ENCODE results near the gene TADA2A.

The TADA2A gene

DNA sequence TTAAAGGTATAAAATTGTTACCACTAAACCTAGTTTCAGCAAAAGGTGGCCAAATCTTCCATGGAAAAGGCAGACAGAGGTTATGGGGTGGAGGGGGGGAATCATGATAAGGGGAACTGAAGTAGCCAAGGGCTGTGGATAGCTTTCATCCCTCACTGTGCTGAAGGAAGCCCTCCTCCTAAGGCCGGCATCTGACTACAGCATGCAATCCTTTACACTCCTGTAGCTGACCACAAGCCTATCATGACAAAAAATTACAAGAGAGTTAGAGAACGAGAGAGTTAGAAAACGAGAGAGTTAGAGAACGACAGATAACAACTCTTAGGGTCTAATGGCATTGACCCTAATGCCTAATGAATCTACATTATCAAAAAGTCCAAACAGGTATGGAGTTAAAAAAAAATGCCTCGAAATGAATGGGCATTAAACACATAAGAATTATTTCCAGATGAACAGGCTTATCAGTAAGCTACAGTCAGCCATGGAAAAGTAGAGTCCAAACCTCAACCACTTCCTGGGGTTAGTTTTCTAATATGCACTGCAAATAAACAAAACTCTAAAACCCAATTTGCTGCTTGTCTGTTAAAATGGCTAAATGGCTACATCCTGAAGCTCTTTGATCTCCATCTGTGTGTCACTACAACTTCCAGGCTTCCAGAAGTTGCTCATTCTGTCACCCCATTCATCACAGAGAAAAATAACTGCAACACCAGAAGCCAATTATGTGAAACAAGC lies 112.7 kb downstream of the TADA2A start:
- Histone ChIP-seq H3K9me3 (ENCODE audit: low read length) (no peaks in the 10 kb centered on the region), H3K27me3 (ENCODE audit: control insufficient read depth in 1 of 2, insufficient read depth in 2 of 2, low read length in 2 of 2) (no peaks in the 10 kb centered on the region), H3K4me3 (ENCODE audit: low read depth in 1 of 2, low read length in 2 of 2) (no peak overlapping the region), H3K36me3 (ENCODE audit: insufficient read depth, low read length) (peaks cover 49% of the 10 kb centered on the region), H3K9ac (ENCODE audit: low read length) (no peak overlapping the region), H3K4me1 (ENCODE audit: insufficient read depth, low read length) (no peaks in the 10 kb centered on the region), H3K27ac (ENCODE audit: low read depth, low read length) (no peak overlapping the region)

DNA sequence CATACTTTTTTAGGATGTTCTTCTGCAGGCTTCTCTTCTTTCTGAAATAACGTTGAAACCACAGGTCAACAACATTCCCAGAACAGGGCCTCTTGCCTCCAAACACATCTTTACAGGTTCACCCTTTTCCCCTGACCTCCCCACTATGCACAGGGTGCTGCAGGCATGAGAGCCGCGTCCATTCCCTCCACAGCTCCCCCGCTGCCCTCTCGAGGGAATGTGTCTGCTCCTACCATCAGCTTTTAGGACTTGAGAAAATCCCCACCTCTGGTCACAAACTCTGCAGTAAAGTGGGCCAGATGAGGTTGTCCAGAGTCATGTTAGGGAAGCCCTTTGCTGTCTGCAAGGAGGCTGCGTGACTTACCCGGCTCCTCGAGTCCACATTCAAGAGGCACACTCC lies 113.5 kb downstream of the TADA2A start:
- Histone ChIP-seq H3K9ac (ENCODE audit: low read length) (no peak overlapping the region), H3K9me3 (ENCODE audit: low read length) (no peaks in the 10 kb centered on the region), H3K4me1 (ENCODE audit: insufficient read depth, low read length) (no peaks in the 10 kb centered on the region), H3K36me3 (ENCODE audit: insufficient read depth, low read length) (peaks cover 52% of the 10 kb centered on the region), H3K27ac (ENCODE audit: low read depth, low read length) (no peak overlapping the region), H3K4me3 (ENCODE audit: low read depth in 1 of 2, low read length in 2 of 2) (no peak overlapping the region), H3K27me3 (ENCODE audit: control insufficient read depth in 1 of 2, insufficient read depth in 2 of 2, low read length in 2 of 2) (no peaks in the 10 kb centered on the region)

GRCh38 chr17:37521821-37522220 lies 115.1 kb downstream of the TADA2A start:
- Histone ChIP-seq H3K9ac (ENCODE audit: low read length) (no peak overlapping the region), H3K4me1 (ENCODE audit: insufficient read depth, low read length) (no peaks in the 10 kb centered on the region), H3K9me3 (ENCODE audit: low read length) (no peaks in the 10 kb centered on the region), H3K4me3 (ENCODE audit: low read depth in 1 of 2, low read length in 2 of 2) (no peak overlapping the region), H3K36me3 (ENCODE audit: insufficient read depth, low read length) (peaks cover 60% of the 10 kb centered on the region), H3K27ac (ENCODE audit: low read depth, low read length) (no peak overlapping the region), H3K27me3 (ENCODE audit: control insufficient read depth in 1 of 2, insufficient read depth in 2 of 2, low read length in 2 of 2) (no peaks in the 10 kb centered on the region)

DNA sequence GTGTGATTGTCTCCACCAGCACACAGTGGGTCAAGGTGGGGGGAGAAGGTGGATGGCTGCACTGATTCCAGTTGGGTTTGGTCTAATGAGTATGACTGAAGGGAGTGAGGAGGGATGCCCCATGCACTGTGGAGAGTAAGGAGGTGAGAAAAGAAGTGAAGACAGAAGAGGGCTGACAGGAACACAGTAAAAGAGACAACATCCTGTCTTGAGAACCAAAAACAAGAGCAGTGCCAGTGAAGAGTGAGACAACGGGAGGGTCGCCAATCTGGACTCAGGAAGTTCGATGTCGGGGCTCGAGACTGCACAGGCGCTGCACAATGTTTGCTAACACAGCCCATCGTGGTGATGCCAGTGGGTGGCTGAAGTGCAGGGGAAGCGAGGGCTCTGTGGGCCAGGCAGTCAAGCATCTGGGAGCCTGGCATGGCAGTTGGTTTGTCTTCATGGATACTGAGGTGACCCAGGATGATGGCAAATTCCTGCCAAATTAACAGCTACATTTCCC lies 117.1 kb downstream of the TADA2A start:
- no peaks in the 10 kb centered on the region for H3K9me3 ChIP-seq (ENCODE audit: low read length)
- H3K4me1 ChIP-seq (ENCODE audit: insufficient read depth, low read length), result no peaks in the 10 kb centered on the region
- no peak overlapping the region for H3K27ac ChIP-seq (ENCODE audit: low read depth, low read length)
- no peak overlapping the region for H3K4me3 ChIP-seq (ENCODE audit: low read depth in 1 of 2, low read length in 2 of 2)
- peaks cover 52% of the 10 kb centered on the region for H3K36me3 ChIP-seq (ENCODE audit: insufficient read depth, low read length)
- H3K27me3 ChIP-seq (ENCODE audit: control insufficient read depth in 1 of 2, insufficient read depth in 2 of 2, low read length in 2 of 2), result no peaks in the 10 kb centered on the region
- no peak overlapping the region for H3K9ac ChIP-seq (ENCODE audit: low read length)

GRCh38 chr17:37527249-37527851 lies 120.7 kb downstream of the TADA2A start:
- Histone ChIP-seq H3K27ac (ENCODE audit: low read depth, low read length) (no peak overlapping the region), H3K9ac (ENCODE audit: low read length) (no peak overlapping the region), H3K4me3 (ENCODE audit: low read depth in 1 of 2, low read length in 2 of 2) (no peak overlapping the region), H3K4me1 (ENCODE audit: insufficient read depth, low read length) (no peaks in the 10 kb centered on the region), H3K27me3 (ENCODE audit: control insufficient read depth in 1 of 2, insufficient read depth in 2 of 2, low read length in 2 of 2) (no peaks in the 10 kb centered on the region), H3K9me3 (ENCODE audit: low read length) (no peaks in the 10 kb centered on the region), H3K36me3 (ENCODE audit: insufficient read depth, low read length) (peaks cover 59% of the 10 kb centered on the region)
